HG02970 (cell line): ENCODE measurements around the gene FAM216B.

ENCODE experiments used
- ATAC-seq: cut with Tn5 transposase; IDR thresholded peaks from one replicate; pipeline ENCODE4 v1.9.1; 2021; ENCODE audit warnings: mild to moderate bottlenecking, moderate library complexity, moderate number of reproducible peaks; ENCODE audit not compliant: unreplicated experiment, low FRiP score

The FAM216B gene

DNA sequence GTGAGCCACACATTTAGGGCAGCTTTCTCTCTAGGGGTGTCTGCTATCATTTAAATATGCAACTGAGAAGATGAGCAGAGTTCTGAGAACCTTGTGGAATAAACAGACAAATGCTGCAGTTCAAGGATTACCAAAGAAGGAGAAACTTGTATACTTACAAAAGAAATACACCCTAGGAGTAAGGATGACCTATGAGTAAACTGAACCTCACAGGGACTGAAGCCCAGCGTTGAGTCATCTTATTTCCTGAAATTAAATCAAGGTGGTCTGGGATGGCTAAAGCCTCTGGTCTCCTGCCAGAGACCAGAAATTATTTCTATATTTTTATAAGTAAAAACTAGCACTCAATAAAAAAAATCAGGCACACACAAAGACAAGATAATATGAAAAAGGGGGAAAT lies 40.1 kb downstream of the FAM216B start:
- no peak for ATAC-seq

DNA sequence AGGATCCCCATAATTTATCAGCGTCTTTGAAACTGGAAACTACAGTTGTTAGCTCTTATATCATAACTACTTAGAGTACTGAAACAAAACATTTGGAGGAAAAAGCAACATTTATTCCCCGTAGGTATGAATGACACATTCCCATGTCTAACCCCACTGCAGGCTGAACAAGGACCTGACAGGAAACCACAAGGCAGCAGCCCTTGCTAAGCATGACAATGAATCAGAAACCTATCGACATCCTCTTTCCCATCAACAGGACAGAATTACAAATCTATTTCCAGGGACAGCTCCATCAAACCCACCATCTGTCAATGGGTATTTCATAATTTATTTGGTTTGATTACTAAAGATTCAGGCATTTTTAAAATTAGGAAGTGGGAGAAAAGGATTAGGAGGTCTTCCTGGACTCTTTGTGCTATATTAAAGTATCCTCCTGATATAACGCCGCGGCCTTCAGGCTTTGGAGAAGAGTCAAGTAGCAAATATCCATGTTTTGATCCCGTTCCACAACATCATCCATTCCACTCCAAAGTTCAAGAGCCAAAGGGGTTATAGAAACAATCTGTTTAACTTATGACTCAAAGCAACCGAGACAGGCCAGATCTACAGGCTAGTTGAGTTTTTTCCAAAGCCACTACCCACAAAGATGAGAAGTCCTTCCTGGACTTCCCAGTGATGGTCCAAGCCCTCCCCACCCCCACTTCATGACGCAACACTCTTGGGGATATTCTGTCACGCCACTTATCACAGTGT lies 51.1 kb downstream of the FAM216B start:
- ATAC-seq: no peak

DNA sequence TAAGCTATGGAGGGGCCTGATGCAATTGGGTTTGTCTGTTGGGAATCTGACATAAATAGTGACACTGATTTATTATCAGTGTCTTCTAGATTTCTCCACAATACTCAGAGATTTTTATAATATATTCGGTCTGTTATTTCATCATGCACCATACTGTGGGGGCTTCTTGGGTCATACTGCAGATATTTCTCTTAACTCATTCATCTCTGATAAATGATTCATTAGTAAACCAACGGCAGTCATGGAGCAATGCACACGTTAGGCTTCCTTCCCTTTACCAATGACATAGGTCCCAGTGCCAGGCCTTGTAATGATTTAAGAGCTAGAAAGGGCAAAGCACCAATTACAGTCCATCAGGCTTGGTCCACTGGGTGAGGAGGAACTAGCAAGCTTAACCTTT lies 53.6 kb downstream of the FAM216B start:
- ATAC-seq: no peak

DNA sequence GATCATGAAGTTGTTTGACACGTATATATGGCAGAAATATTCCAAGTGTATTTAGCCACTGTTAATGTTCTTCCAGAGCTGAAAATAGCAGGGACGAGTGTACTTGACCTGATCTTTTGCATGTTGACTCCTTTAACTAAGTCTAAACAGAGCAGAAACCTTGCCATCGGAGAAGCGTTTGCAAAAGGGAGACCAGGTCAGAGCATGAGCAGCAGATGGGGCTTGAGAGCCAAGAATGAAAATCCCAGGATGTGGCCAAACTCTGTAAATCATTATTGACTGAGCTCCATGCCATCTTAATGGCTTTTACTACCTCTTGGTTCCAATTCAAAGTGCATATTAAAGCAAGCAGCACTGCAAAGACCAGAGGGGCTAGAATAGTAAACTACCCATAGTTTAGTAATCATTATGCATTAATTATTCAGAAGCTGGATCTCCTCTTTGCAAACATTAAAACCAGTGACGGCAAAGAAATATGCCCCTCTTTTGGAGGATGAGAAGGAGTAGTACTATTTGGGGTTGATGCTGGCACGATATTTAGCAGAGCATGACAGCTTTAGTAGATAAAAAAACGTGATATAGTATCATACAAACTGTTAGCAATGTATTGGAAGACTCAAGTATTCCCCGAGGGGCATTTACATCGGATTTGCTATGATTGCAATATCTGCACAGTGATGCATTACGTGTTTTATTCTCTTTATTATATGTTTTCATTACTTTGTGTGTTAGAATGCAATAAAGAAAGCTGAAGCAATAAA lies 55.7 kb downstream of the FAM216B start:
- no peak for ATAC-seq
